GM19025 (cell line): ENCODE results near the gene ANAPC13.

Experiments used
- ATAC-seq: cut with Tn5 transposase; IDR thresholded peaks from one replicate; pipeline ENCODE4 v1.9.1; 2021; ENCODE audit warnings: mild to moderate bottlenecking, low read depth, moderate library complexity; ENCODE audit not compliant: unreplicated experiment

The ANAPC13 gene

GRCh38 chr3:134483195-134483900 lies 2.4 kb downstream of the ANAPC13 start:
- no peak for ATAC-seq

- ATAC-seq, result no peak
Observed at GRCh38 chr3:134482622-134483021, 3.2 kb downstream of the ANAPC13 start.

GRCh38 chr3:134481166-134481565 lies 4.6 kb downstream of the ANAPC13 start:
- no peak for ATAC-seq

- no peak for ATAC-seq
Observed at GRCh38 chr3:134480546-134480945, 5.2 kb downstream of the ANAPC13 start.

GRCh38 chr3:134477938-134478337 lies 7.8 kb downstream of the ANAPC13 start:
- ATAC-seq, result no peak

GRCh38 chr3:134477002-134477401 lies 8.8 kb downstream of the ANAPC13 start:
- no peak for ATAC-seq

GRCh38 chr3:134476306-134476705 lies 9.5 kb downstream of the ANAPC13 start:
- no peak for ATAC-seq

- ATAC-seq, result no peak
Observed at GRCh38 chr3:134474956-134475355, 10.8 kb downstream of the ANAPC13 start.

- no peak for ATAC-seq
Observed at GRCh38 chr3:134473868-134474546, 11.8 kb downstream of the ANAPC13 start.

- no peak for ATAC-seq
Observed at GRCh38 chr3:134472831-134473230, 13.0 kb downstream of the ANAPC13 start.

GRCh38 chr3:134471521-134472193 lies 14.1 kb downstream of the ANAPC13 start:
- no peak for ATAC-seq

GRCh38 chr3:134468519-134468918 lies 17.3 kb downstream of the ANAPC13 start:
- no peak for ATAC-seq

GRCh38 chr3:134466331-134466730 lies 19.5 kb downstream of the ANAPC13 start:
- no peak for ATAC-seq

GRCh38 chr3:134464689-134465365 lies 21.0 kb downstream of the ANAPC13 start:
- ATAC-seq, result no peak

GRCh38 chr3:134464064-134464688 lies 21.6 kb downstream of the ANAPC13 start:
- ATAC-seq, result no peak

- no peak for ATAC-seq
Observed at GRCh38 chr3:134463676-134464063, 22.1 kb downstream of the ANAPC13 start.

GRCh38 chr3:134462331-134462941 lies 23.3 kb downstream of the ANAPC13 start:
- no peak for ATAC-seq

GRCh38 chr3:134460965-134461364 lies 24.8 kb downstream of the ANAPC13 start:
- ATAC-seq, result no peak

GRCh38 chr3:134459562-134459961 lies 26.2 kb downstream of the ANAPC13 start:
- no peak for ATAC-seq

- no peak for ATAC-seq
Observed at GRCh38 chr3:134458406-134458945, 27.3 kb downstream of the ANAPC13 start.
